ENCODE measurements around the gene CTBS. TPM values are rescaled to one million over a fixed set of nuclear protein-coding genes. Genes with fewer than 3 reads are reported as not detected.

The CTBS gene
- total RNA-seq, 1 experiment from 2014 or later: 3.7 TPM

DNA sequence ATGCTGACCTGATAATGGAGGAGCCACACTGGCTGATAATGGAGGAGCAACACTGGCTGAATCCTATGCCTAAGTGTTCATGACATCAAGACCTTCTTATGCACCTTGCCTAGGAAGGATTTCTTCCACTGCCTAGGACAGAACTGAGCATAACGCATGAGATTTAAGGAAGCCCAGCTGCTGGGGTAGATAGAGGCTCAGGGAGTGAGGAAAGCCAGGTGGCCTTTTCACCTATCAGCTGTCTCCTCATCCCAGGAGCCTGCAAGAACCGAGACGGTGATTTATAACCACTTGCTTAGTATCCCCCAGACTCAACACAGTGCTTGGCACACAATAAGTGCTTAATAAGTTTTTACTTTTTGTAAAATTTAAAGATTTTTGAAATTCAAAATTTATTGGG, 7.4 kb upstream of the CTBS start:
- no peak for TF ChIP-seq EZH2 (IDR thresholded peaks at IDR 0.05; ENCODE audit: low read length, unreplicated experiment)
- no peak for TF ChIP-seq EZH2phosphoT487 (IDR thresholded peaks at IDR 0.05; ENCODE audit: borderline replicate concordance, low read length)
- TF ChIP-seq, protein P1, sequence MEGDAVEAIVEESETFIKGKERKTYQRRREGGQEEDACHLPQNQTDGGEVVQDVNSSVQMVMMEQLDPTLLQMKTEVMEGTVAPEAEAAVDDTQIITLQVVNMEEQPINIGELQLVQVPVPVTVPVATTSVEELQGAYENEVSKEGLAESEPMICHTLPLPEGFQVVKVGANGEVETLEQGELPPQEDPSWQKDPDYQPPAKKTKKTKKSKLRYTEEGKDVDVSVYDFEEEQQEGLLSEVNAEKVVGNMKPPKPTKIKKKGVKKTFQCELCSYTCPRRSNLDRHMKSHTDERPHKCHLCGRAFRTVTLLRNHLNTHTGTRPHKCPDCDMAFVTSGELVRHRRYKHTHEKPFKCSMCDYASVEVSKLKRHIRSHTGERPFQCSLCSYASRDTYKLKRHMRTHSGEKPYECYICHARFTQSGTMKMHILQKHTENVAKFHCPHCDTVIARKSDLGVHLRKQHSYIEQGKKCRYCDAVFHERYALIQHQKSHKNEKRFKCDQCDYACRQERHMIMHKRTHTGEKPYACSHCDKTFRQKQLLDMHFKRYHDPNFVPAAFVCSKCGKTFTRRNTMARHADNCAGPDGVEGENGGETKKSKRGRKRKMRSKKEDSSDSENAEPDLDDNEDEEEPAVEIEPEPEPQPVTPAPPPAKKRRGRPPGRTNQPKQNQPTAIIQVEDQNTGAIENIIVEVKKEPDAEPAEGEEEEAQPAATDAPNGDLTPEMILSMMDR (conservative IDR thresholded peaks at IDR 0.05; ENCODE audit: low read depth, low read length): no peak
- Histone ChIP-seq H3K9ac (ENCODE audit: low read length) (no peak overlapping the region), H3K4me3 (ENCODE audit: low read length) (no peak overlapping the region), H3K4me2 (ENCODE audit: low read length) (no peak overlapping the region), H3K9me3 (ENCODE audit: low read length) (no peaks in the 10 kb centered on the region), H2AFZ (ENCODE audit: low read length) (no peak overlapping the region), H3K27me3 (ENCODE audit: low read length) (no peaks in the 10 kb centered on the region), H3K79me2 (ENCODE audit: low read length) (no peaks in the 10 kb centered on the region), H3K9me2 (replicated peaks; ENCODE audit: low read length) (no peaks in the 10 kb centered on the region), H3K27ac (ENCODE audit: low read length) (no peak overlapping the region), H3F3A (ENCODE audit: low read length, unreplicated experiment) (no peaks in the 10 kb centered on the region), H3K4me1 (ENCODE audit: insufficient read depth, low read length) (no peaks in the 10 kb centered on the region), H4K20me1 (ENCODE audit: low read length) (no peaks in the 10 kb centered on the region), H3K36me3 (ENCODE audit: low read depth, low read length) (no peaks in the 10 kb centered on the region)
- no peak for DNase-seq
- BruUV-seq (replicated peaks): no TSS peak
- intact Hi-C loops (cut with micrococcal nuclease): no loop called here
- no peak for ATAC-seq
- CTCF ChIA-PET: no interaction called here
- POLR2A ChIA-PET (ENCODE audit: unreplicated experiment): no interaction called here

DNA sequence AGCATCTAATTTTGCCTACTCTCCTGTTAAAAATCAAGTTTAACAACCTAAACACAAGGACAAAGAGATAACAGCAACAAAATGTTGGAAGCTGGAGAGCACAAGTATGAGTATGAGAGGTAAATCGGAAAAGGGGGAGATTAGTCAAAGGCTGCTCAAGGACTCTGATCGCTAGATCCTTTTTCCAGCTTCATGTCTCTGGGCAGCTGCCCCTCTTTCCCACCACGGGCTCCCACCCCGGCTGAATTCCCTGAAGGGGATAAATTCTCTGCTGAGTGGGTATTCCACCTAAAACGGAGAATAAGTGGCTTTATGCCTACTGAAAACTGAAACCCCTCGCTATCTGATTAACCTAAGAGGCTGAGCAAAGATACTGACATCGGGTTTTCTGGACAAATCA, 696 bp upstream of the CTBS start:
- no peak for DNase-seq
- Histone ChIP-seq H3K9me3 (ENCODE audit: low read length) (no peaks in the 10 kb centered on the region), H4K20me1 (ENCODE audit: low read length) (no peaks in the 10 kb centered on the region), H3K36me3 (ENCODE audit: low read depth, low read length) (peaks cover 2% of the 10 kb centered on the region; the same call in 1 of the 2 replicates), H3K4me1 (ENCODE audit: insufficient read depth, low read length) (peaks cover 39% of the 10 kb centered on the region), H3K9me2 (replicated peaks; ENCODE audit: low read length) (no peaks in the 10 kb centered on the region), H3F3A (ENCODE audit: low read length, unreplicated experiment) (peaks cover 9% of the 10 kb centered on the region), H3K27me3 (ENCODE audit: low read length) (no peaks in the 10 kb centered on the region), H3K4me2 (ENCODE audit: low read length) (peak overlapping the region; percentile 92), H3K4me3 (ENCODE audit: low read length) (peak overlapping the region; percentile 68), H3K27ac (ENCODE audit: low read length) (no peak overlapping the region), H3K79me2 (ENCODE audit: low read length) (peaks cover 21% of the 10 kb centered on the region), H2AFZ (ENCODE audit: low read length) (peak overlapping the region; percentile 79), H3K9ac (ENCODE audit: low read length) (peak overlapping the region; percentile 47; the same call in 1 of the 2 replicates)
- intact Hi-C loops (cut with micrococcal nuclease): loop anchor here (1.0 to 10.0 kb wide), 3 partner anchors 24 to 100 kb away; partner anchors contain the start of genes GNG5 and SPATA1
- no peak for ATAC-seq
- BruUV-seq (replicated peaks): no TSS peak
- TF ChIP-seq EZH2 (IDR thresholded peaks at IDR 0.05; ENCODE audit: low read length, unreplicated experiment) (no peak), EZH2phosphoT487 (IDR thresholded peaks at IDR 0.05; ENCODE audit: borderline replicate concordance, low read length) (no peak)
- TF ChIP-seq, protein P1 (conservative IDR thresholded peaks at IDR 0.05; ENCODE audit: low read depth, low read length): no peak
- ChIA-PET CTCF (no interaction called here), POLR2A (ENCODE audit: unreplicated experiment) (no interaction called here)

DNA sequence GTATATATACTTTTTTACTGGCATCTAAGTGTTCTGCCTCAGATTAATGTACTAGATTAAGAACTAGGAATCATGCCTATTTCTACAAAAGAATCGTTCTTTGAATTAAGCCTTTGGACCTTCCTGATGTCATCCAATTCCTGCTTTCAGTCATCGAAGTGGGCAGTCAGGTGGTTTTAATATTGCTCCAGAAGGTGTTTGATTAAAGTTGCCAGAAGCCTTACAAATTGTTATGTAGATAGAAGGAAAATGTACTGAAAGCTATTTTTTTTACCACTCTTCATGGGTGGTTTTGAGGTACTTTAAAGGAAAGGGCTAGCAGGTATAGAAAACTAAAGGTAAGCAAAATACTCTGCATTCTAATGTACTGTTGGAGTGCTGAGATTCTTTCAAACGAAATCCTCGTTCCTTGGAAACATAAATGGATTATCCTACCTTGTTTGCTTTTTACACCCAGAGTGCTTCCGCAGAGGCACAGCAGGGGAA, 716 bp downstream of the CTBS start:
- DNase-seq: no peak
- Histone ChIP-seq H3F3A (ENCODE audit: low read length, unreplicated experiment) (peaks cover 9% of the 10 kb centered on the region), H3K4me1 (ENCODE audit: insufficient read depth, low read length) (peaks cover 39% of the 10 kb centered on the region), H2AFZ (ENCODE audit: low read length) (peak overlapping the region; percentile 97), H3K9me2 (replicated peaks; ENCODE audit: low read length) (no peaks in the 10 kb centered on the region), H3K27me3 (ENCODE audit: low read length) (no peaks in the 10 kb centered on the region), H3K9me3 (ENCODE audit: low read length) (no peaks in the 10 kb centered on the region), H3K4me3 (ENCODE audit: low read length) (peak overlapping the region; percentile 94), H4K20me1 (ENCODE audit: low read length) (no peaks in the 10 kb centered on the region), H3K9ac (ENCODE audit: low read length) (peak overlapping the region; percentile 99), H3K27ac (ENCODE audit: low read length) (peak overlapping the region; percentile 97), H3K36me3 (ENCODE audit: low read depth, low read length) (peaks cover 4% of the 10 kb centered on the region; the same call in 1 of the 2 replicates), H3K4me2 (ENCODE audit: low read length) (peak overlapping the region; percentile 99), H3K79me2 (ENCODE audit: low read length) (peaks cover 21% of the 10 kb centered on the region)
- CTCF ChIA-PET: no interaction called here
- TSS peak; percentile 96 for BruUV-seq (replicated peaks)
- intact Hi-C loops (cut with micrococcal nuclease): loop anchor here (1.0 to 10.0 kb wide), 3 partner anchors 31 to 101 kb away; no protein-coding TSS in a partner anchor
- ATAC-seq: no peak
- POLR2A ChIA-PET (ENCODE audit: unreplicated experiment): interaction anchor here (0.7 to 1.2 kb wide), 5 partner anchors 16 to 272 kb away, joined by 3 to 4 read pairs (median 4); partner anchors contain the start of genes GNG5, SAMD13 and SPATA1
- TF ChIP-seq EZH2phosphoT487 (IDR thresholded peaks at IDR 0.05; ENCODE audit: borderline replicate concordance, low read length) (no peak), EZH2 (IDR thresholded peaks at IDR 0.05; ENCODE audit: low read length, unreplicated experiment) (no peak)
- TF ChIP-seq, protein P1 (conservative IDR thresholded peaks at IDR 0.05; ENCODE audit: low read depth, low read length): no peak

Measured in PC-3 (cell line).